ENCODE results near the gene AASS.

DNA sequence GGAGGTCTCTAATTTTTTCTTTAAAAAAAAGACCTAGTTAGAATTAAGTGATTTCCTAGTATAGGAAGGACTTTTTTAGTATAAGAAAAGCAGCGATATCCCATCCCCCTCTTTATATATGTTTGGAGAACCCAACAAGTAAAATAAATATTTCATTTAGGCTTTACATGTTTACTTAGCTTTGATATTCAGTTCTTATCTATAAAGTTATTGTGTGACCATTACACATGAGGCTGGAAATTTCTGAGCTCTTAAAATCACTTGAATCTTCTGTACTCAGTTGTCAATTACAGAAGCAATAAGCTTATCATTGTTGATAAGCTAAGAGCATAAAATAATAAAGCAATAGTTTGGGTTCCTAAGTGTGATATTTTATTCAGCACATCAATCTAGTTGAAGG is 89.7 kb downstream of the AASS start:
- TF ChIP-seq, protein P1, sequence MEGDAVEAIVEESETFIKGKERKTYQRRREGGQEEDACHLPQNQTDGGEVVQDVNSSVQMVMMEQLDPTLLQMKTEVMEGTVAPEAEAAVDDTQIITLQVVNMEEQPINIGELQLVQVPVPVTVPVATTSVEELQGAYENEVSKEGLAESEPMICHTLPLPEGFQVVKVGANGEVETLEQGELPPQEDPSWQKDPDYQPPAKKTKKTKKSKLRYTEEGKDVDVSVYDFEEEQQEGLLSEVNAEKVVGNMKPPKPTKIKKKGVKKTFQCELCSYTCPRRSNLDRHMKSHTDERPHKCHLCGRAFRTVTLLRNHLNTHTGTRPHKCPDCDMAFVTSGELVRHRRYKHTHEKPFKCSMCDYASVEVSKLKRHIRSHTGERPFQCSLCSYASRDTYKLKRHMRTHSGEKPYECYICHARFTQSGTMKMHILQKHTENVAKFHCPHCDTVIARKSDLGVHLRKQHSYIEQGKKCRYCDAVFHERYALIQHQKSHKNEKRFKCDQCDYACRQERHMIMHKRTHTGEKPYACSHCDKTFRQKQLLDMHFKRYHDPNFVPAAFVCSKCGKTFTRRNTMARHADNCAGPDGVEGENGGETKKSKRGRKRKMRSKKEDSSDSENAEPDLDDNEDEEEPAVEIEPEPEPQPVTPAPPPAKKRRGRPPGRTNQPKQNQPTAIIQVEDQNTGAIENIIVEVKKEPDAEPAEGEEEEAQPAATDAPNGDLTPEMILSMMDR (IDR thresholded peaks at IDR 0.05) = no peak
- TF ChIP-seq POLR2A (IDR thresholded peaks at IDR 0.05) = no peak
